GM12874 (cell line): ENCODE data around the gene ITGA6.

Source experiments
- TF ChIP-seq, protein P1 (sequence below): IDR thresholded peaks from 2 replicates; pipeline ENCODE4 v1.5.1; 2011; ENCODE audit warnings: low read depth, mild to moderate bottlenecking, control low read depth, low read length, moderate library complexity; ENCODE audit not compliant: insufficient read depth

ITGA6 gene

GRCh38 chr2:172552547-172553291 is 125.3 kb downstream of the ITGA6 start:
- TF ChIP-seq, protein P1, sequence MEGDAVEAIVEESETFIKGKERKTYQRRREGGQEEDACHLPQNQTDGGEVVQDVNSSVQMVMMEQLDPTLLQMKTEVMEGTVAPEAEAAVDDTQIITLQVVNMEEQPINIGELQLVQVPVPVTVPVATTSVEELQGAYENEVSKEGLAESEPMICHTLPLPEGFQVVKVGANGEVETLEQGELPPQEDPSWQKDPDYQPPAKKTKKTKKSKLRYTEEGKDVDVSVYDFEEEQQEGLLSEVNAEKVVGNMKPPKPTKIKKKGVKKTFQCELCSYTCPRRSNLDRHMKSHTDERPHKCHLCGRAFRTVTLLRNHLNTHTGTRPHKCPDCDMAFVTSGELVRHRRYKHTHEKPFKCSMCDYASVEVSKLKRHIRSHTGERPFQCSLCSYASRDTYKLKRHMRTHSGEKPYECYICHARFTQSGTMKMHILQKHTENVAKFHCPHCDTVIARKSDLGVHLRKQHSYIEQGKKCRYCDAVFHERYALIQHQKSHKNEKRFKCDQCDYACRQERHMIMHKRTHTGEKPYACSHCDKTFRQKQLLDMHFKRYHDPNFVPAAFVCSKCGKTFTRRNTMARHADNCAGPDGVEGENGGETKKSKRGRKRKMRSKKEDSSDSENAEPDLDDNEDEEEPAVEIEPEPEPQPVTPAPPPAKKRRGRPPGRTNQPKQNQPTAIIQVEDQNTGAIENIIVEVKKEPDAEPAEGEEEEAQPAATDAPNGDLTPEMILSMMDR, result no peak

DNA sequence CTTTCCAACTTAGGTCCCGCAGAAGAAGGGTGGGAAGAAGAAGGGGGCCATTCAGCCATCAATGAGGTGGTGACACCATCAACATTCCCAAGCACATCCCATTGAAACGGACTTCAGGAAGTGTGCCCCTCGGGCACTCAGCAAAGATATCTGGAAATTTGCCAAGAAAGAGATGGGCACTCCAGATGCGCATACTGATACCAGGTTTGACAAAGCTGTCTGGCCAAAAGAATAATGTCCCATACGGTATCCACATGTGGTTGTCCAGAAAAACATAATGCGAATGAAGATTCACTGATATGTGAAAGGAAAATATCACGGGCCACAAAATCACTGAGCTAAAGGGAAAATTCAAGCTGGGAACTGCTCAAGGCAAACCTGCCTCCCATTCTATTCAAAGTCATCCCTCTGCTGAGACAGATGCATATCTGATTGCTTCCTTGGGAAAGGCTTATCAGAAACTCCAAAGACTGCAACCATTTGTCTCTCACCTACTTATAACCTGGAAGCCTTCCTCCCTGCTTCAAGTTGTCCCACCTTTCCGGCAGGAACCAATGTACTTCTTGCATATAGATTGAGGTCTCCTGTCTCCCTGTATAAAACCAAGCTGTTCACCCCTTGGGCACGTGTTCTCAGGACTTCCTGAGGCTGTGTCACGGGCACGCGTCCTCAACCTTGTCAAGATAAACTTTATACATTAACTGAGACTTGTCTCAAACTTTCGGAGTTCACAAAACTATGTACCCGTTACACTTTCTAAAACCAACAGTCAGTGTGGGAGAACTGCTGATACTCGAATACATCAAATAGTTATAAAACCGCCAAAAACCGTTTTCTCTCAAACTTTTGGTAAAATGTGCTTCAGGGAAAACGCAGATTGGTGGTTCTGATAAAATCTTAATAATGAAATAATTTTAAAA is 127.2 kb downstream of the ITGA6 start:
- TF ChIP-seq, protein P1, result no peak

DNA sequence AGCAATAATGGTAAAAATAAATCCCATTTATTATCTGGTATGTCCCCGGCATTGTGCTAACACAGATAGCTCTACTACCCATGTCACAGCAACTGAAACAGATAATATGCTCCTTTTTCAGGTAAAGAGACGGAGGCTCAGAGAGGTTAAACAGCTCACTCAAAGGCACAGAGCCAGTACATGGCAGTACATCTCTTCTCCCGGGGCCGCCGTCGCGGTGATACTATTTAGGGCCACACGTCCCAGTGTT is 127.8 kb downstream of the ITGA6 start:
- TF ChIP-seq, protein P1, result no peak
